Muscle of arm (tissue), 12 donors: ENCODE results near the gene SLC25A13. TPM values are rescaled to one million over a fixed set of nuclear protein-coding genes. Genes with fewer than 3 reads are reported as not detected.

ENCODE experiments used
- DNase-seq: peaks from one replicate; pipeline ENCODE4 v3.0.0-alpha.2; 2013
- polyA plus RNA-seq, 12 donors: library from polyadenylated mRNA; unstranded; fragments of 120-200 nt; gene quantifications; one replicate each; pipeline ENCODE4 v1.2.1, GENCODE V29; 2013; ENCODE audit not compliant: insufficient read length in 12 of 12

The SLC25A13 gene
- polyA plus RNA-seq, 12 donors: 10.7 to 37.8 (median 13.5) TPM; not detected in 1

- no peak for DNase-seq
Measured at GRCh38 chr7:96244244-96244991, 77.5 kb downstream of the SLC25A13 start.

DNA sequence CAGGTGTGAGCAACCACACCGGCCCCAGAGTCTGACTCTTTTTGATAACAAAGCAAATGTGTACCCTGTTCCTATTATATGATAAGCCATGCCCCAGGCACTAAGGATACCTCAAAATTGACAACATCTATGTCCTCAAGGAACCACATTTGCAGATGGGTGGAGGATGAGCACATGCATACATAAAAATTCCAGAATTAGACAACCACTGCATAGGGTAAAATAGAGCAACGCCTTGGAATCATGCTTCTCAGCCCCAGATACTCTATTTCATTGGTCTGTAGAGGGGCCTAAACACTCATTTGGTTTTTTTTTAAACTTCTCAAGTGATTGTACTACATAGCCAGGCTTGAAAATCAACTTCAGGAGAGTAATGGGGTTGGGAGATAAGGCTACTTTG lies 78.7 kb downstream of the SLC25A13 start:
- DNase-seq: no peak

DNA sequence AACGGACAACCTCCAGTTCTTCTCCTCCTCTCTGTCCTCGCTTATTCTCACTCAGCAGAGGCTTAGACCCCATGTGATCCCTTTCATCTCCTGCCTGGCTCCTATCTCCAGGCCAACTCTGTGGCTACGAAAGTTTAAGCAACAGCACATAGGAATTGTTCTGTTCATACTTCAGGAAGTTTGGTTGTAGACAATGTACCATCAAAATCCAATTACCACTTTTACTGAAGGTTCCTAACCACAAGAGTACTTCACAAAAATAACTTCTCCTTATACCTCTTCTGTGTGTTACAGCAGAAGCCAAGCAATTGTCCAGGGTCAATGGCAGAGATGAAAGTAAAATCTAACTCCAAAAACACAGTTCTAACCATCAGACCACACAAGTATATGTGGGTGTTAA lies 80.0 kb downstream of the SLC25A13 start:
- DNase-seq: no peak

DNA sequence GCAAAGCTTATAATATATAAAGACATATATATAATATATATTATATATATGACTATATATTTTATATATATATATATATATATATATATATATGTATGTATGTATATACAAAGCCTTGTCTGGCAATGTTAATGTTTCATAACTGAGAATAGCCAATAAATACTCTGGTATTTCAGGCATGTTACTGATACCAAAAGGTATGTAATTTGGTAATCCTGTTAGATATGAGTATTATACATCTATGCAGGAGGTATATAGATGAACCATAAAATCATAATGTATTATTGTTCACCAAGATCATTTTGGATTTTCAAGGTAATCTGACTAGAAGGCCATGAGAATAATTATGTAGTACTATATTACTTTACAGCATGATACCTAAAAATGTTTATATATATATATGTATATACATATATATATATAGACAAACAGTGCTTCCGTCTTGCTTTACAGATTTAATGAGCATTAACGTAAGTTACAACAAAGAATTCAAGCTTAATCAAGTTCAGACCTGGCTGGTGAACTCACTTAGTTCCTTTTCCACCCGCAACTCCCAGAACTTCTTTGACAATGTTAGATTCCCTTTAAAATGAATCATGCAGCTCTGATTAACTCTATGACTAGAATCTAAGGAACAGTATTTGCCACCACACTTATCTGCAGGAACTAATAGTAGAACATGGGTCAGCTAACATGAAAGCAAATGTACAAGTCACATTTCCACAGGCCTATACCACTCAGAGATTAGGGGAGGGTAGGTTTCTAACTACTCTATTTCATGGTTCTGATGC lies 82.7 kb downstream of the SLC25A13 start:
- no peak for DNase-seq

DNA sequence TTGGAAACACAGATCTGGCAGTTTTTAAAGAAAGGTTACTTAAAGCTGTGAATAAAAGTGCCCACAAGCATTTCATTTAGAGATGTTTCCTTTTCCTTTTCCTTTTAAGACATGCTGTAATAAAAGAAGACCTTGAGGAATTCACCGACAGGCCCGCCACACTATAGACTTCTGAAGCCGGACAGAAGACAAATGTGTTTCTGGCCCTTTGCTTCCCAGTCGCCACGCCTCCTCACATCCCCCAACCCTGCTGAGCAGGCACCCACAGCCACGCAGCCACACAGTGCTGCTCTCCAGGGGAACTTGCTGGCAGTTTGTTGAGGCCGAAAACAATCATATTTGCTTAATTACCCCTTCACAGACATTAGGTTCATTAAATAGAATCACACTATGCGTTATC lies 83.4 kb downstream of the SLC25A13 start:
- DNase-seq: no peak

GRCh38 chr7:96237040-96237439 lies 84.9 kb downstream of the SLC25A13 start:
- no peak for DNase-seq

- peak; percentile 35 for DNase-seq
Measured at GRCh38 chr7:96236198-96237039, 85.5 kb downstream of the SLC25A13 start.

GRCh38 chr7:96235281-96235680 lies 86.6 kb downstream of the SLC25A13 start:
- no peak for DNase-seq

GRCh38 chr7:96233528-96234154 lies 88.3 kb downstream of the SLC25A13 start:
- DNase-seq: no peak

DNA sequence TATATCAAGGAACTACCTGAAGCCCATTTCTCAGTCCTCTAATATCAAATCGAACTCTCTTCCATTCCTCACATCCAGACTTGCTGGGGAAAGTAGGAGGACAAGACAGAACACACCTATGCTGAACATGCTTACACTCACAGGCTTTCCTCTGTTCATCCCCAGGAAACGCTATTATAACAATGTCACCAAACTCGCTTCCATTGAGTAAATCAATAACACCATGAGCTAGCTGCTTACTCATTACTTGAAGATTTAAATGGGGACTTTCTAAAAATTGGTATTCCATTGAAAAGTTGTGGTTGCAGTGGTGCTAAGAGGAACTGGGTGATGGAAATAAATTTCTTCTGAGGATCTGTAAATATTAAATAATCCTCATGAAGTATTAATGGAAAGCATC lies 88.8 kb downstream of the SLC25A13 start:
- no peak for DNase-seq

DNA sequence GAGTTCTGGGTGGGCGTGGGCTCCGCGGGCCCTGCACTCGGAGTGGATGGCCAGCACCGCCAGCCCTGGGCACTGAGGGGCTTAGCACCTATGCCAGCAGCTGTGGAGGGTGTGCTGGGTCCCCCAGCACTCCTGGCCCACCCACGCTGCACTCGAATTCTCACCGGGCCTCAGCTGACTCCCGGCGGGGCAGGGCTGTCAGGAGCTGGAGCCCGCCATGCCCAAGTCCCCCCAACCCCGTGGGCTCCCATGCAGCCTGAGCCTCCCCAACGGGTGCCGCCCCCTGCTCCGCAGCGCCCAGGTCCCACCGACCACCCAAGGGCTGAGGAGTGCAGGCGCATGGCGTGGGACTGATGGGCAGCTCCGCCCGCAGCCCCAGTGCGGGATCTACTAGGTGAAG lies 93.1 kb downstream of the SLC25A13 start:
- no peak for DNase-seq

DNA sequence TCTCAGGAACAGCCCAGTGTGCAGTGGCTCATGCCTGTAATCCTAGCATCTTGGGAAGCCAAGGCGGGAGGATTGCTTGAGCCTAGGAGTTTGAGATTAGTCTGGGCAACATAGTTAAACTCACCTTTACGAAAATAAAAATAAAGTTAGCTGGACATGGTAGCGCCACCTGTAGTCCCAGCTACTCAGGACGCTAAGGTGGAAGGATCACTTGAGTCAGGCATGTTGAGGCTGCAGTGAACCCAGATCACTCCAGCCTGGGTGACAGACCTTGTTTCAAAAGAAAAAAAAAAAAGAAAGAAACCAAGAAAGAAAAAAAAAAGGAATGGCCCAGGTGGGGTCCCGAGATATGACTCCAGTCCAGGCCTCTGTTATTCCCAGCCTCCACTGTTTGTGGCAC lies 96.6 kb downstream of the SLC25A13 start:
- no peak for DNase-seq

GRCh38 chr7:96224685-96225084 lies 97.2 kb downstream of the SLC25A13 start:
- no peak for DNase-seq

- no peak for DNase-seq
Measured at GRCh38 chr7:96224073-96224472, 97.8 kb downstream of the SLC25A13 start.

DNA sequence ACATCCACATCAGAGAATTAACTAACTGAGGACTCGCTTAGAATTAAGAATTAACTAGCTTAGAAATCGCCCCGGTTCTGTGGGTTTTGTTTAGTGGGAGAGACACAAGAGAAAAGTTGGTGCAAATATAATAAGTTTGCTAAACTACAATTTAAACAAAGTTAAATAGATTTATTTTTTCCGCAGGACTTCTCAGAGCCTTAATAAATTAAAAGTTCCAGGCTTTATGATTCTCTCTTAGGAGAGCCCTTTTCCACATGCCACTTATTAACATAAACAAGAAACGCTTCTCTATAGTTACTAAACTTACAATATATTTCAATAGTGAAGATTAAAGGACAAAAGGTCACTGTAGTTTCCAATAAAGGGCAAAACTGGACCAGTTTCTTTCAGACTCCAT lies 100.0 kb downstream of the SLC25A13 start:
- DNase-seq: no peak

DNA sequence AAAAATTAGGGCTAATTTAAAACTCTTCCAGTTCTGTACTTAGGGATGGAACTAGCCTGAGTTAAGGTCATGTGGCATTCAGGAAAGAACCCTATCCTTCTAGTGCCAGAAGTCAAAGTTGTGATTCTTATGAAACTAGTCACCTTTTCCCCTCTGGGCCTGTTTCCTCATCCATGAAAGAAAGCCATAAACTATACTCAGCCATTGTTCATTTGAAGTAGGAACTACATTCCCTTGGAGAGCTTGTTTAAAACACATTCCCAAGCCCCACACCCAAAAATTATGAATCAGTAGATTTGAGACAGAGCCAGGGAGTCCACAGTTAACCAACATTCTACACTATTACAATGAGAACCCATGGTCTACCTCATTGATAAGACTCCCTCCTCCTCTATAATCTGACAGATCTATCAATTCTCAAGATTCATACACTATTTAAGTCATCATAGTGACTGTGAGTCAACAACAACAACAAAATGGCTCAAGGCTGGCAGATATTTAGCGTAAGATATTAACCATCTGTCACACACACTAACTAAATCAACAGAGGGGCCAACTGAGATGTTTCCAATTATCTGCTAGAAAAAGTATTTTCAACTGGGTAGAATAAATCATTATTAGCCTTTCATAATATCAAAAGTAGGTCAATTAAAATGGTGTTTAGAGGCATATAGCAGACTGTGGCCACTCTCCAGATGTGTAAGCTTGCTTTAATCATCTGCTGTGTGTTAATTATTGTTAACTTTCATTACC lies 102.3 kb downstream of the SLC25A13 start:
- no peak for DNase-seq

- DNase-seq: no peak
Measured at GRCh38 chr7:96218664-96219243, 103.1 kb downstream of the SLC25A13 start.

DNA sequence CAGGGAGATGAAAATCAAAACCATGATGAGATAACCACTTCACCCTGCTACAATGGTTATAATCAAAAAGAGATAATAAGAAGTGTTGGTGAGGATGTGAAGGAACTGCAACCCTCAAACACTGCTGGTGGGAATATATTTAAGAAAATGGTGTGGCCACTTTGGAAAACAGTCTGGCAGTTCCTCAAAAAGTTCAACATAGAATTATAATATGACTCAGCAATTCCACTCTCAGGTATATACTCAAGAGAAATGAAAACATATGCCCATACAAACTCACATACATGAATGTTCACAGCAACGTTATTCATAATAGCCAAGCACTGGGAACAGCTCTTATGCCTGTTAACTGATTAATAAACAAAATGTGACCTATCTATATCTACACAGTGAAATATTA lies 104.8 kb downstream of the SLC25A13 start:
- no peak for DNase-seq

GRCh38 chr7:96216373-96216772 lies 105.5 kb downstream of the SLC25A13 start:
- no peak for DNase-seq

GRCh38 chr7:96212474-96212873 lies 109.4 kb downstream of the SLC25A13 start:
- no peak for DNase-seq

GRCh38 chr7:96211954-96212353 lies 109.9 kb downstream of the SLC25A13 start:
- no peak for DNase-seq
